22Rv1 (cell line): ENCODE measurements around the gene TSPAN9.

Experiments
- CTCF ChIP-seq: fragments of 450-650 bp; IDR thresholded peaks from 2 replicates; pipeline ENCODE4 v1.5.1; 2017; ENCODE audit warnings: mild to moderate bottlenecking
- ZFX ChIP-seq: fragments of 450-650 bp; IDR thresholded peaks from 2 replicates; pipeline ENCODE4 v1.6.1; 2017; ENCODE audit warnings: antibody characterized with exemption, borderline replicate concordance

- no peak for TF ChIP-seq CTCF
- no peak for TF ChIP-seq ZFX
Measured at GRCh38 chr12:3313066-3313465, 235.9 kb downstream of the TSPAN9 start.
